NT2/D1 (cell line): ENCODE data around the gene RTEL1.

ENCODE experiments used
- DNase-seq: peaks from one replicate; pipeline ENCODE4 v3.0.0-alpha.2; 2011; ENCODE audit warnings: low read depth, low spot score
- H3K27me3 ChIP-seq: 2 replicates; pipeline ENCODE4 v1.6.0; 2011; ENCODE audit warnings: mild to moderate bottlenecking; ENCODE audit not compliant: insufficient read length, insufficient read depth
- H3K36me3 ChIP-seq: 2 replicates; pipeline ENCODE4 v1.6.1; 2011; ENCODE audit warnings: mild to moderate bottlenecking, low read length, mixed read lengths; ENCODE audit not compliant: insufficient read depth, insufficient read length
- H3K4me1 ChIP-seq: 2 replicates; pipeline ENCODE4 v1.5.1; 2011; ENCODE audit not compliant: insufficient read depth, insufficient read length
- H3K4me3 ChIP-seq: 2 replicates; pipeline ENCODE4 v1.5.1; 2011; ENCODE audit warnings: low read depth; ENCODE audit not compliant: insufficient read length
- H3K9ac ChIP-seq: 2 replicates; pipeline ENCODE4 v1.6.0; 2011; ENCODE audit warnings: low read depth; ENCODE audit not compliant: insufficient read length
- H3K9me3 ChIP-seq: 2 replicates; pipeline ENCODE4 v1.5.1; 2011; ENCODE audit warnings: mild to moderate bottlenecking, low read length; ENCODE audit not compliant: insufficient read depth
- SUZ12 ChIP-seq: IDR thresholded peaks from 2 replicates; pipeline ENCODE4 v1.6.1; 2011; ENCODE audit not compliant: insufficient read length, insufficient read depth; ENCODE audit errors: extremely low read depth
- YY1 ChIP-seq: IDR thresholded peaks from 2 replicates; pipeline ENCODE4 v1.6.1; 2011; ENCODE audit not compliant: insufficient read length, insufficient read depth
- ZNF274 ChIP-seq: IDR thresholded peaks from 2 replicates; pipeline ENCODE4 v1.6.1; 2011; ENCODE audit warnings: mild to moderate bottlenecking, low read depth, low read length

The RTEL1 gene

DNA sequence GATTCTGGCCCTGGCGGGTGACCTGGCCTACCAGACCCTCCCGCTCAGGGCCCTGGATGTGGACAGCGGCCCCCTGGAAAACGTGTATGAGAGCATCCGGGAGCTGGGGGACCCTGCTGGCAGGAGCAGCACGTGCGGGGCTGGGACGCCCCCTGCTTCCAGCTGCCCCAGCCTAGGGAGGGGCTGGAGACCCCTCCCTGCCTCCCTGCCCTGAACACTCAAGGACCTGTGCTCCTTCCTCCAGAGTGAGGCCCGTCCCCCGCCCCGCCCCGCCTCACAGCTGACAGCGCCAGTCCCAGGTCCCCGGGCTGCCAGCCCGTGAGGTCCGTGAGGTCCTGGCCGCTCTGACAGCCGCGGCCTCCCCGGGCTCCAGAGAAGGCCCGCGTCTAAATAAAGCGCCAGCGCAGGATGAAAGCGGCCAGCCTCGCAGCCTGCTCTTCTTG is 80.6 kb downstream of the RTEL1 start:
- H3K27me3 ChIP-seq: no peaks in the 10 kb centered on the region
- TF ChIP-seq YY1: no peak
- TF ChIP-seq SUZ12: no peak
- no peak for TF ChIP-seq ZNF274
- H3K9me3 ChIP-seq: no peaks in the 10 kb centered on the region
- no peak for DNase-seq
- peak overlapping the region; percentile 72 for H3K9ac ChIP-seq
- peaks cover 31% of the 10 kb centered on the region for H3K4me1 ChIP-seq
- H3K36me3 ChIP-seq: peaks cover 71% of the 10 kb centered on the region
- H3K4me3 ChIP-seq: no peak overlapping the region

DNA sequence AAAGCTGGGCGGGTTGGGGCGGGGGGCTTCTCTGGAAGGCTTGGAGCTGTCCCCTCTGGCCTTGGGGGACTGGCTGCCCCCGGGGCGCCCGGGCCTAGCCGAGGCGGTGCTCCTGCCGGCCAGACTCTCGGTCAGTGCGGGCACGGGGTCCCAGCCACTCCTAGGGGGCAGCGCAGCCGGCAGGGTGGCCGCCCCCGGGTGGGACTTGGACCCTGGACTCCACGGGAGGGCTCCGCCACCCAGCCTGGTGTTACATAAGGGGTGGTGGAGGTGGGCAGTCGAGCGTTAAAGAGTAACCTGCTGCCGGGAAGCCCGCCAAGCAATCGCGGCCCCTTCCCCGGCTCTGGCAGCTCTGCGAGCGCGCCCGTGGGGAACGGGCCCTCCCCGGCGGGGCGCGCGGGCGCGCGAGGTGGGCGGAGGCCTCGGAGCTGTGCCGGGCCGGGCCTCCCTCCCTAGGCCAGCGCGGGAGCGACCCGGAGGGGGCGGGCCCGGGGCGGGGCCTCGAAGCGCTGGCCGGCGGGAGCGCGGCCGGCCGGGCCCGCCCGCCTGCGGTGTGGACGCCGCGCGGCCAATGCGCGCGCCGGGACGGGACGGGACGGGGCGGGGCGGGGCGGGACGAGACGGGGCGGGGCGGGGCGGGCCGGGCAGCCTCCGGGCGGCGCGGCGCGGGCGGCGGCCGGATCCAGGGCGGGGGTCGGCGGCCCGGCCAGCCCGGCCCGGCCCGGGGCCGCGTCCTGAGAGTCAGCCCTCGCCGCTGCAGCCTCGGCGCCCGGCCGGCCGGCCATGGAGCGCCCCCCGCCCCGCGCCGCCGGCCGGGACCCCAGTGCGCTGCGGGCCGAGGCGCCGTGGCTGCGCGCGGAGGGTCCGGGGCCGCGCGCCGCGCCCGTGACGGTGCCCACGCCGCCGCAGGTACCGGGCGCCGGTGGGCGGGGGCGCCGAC is 81.3 kb downstream of the RTEL1 start, which contains the start of gene SLC2A4RG:
Gene SLC2A4RG (plus strand): TSS at position 647 of the 940 bp plus-strand sequence. CDS start 137 bp downstream, at position 784.
- peak within 1 kb of the TSS; percentile 75 for H3K4me3 ChIP-seq
- no peak for DNase-seq
- H3K4me1 ChIP-seq: peaks cover 31% of the 10 kb centered on the region
- H3K9ac ChIP-seq: peak within 1 kb of the TSS; percentile 97
- H3K27me3 ChIP-seq: no peaks in the 10 kb centered on the region
- TF ChIP-seq YY1 (no peak), SUZ12 (no peak), ZNF274 (no peak)
- H3K9me3 ChIP-seq: no peaks in the 10 kb centered on the region
- peaks cover 70% of the 10 kb centered on the region for H3K36me3 ChIP-seq

DNA sequence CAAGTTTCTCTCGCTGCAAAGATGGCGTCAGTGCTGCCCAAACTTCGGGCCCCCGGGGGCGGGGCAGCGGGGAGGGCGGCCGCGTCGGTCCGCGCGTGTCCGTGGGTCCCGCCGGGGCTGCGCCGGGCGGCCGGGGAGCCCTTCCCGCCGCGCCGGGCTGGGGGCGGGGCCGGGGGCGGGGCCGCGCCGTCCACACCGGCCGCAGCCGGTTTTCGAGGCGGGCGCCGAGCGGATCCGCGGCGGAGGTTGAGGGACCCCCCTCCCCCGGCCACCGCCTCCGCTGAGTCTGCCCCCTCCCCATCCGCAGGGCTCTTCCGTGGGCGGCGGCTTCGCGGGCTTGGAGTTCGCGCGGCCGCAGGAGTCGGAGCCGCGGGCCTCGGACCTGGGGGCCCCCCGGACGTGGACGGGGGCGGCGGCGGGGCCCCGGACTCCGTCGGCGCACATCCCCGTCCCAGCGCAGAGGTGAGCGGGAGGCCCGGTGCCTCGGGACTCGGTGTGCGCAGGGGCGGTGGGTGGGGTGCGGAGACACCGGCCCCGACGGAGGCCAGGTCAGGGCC is 82.0 kb downstream of the RTEL1 start:
- TF ChIP-seq ZNF274 (no peak), SUZ12 (no peak), YY1 (no peak)
- H3K36me3 ChIP-seq: peaks cover 68% of the 10 kb centered on the region

DNA sequence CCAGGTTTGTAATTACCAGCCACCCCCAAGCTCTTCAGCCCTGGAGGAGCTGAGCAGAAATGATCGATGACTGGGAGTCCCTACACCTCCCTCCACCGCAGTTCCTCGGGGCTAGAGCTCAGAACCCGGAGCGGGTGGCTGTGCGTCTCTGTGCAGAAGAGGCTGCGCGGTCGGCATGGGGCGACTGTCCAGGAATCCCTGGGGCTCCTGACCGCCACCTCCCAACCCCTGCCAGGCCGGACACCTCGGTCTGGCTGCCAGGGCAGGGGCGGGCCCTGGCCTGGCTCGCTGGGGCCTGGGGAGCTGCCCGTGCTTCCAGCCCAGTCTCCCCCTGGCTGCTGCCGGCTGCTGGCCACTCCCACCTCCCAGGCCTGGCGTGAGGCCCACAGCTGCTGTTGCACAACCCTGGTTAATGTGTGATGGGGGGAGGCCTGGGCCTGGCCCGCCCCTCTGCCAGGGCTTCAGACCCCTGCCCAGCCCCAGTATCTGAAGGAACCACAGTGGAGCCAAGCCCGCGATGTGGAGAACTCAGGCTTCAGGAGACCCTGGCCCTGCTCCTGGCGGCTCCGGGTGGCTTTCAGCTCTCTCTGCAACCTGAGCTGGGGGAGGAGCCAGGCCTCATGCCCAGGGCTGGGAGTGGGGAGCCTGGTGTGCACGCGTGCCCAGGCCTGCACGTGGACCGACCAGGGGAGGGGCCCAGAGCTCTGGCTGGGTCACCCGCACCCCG is 82.7 kb downstream of the RTEL1 start:
- Histone ChIP-seq H3K27me3 (no peaks in the 10 kb centered on the region), H3K36me3 (peaks cover 68% of the 10 kb centered on the region), H3K4me3 (peak overlapping the region; percentile 75), H3K9ac (peak overlapping the region; percentile 97), H3K9me3 (no peaks in the 10 kb centered on the region), H3K4me1 (peaks cover 35% of the 10 kb centered on the region)
- TF ChIP-seq YY1: no peak
- DNase-seq: no peak

More for the DNA sequence above, 82.0 kb downstream of the RTEL1 start:
- Histone ChIP-seq H3K9ac (peak overlapping the region; percentile 97), H3K4me1 (peaks cover 31% of the 10 kb centered on the region), H3K27me3 (no peaks in the 10 kb centered on the region), H3K4me3 (peak overlapping the region; percentile 75), H3K9me3 (no peaks in the 10 kb centered on the region)
- DNase-seq: no peak

DNA sequence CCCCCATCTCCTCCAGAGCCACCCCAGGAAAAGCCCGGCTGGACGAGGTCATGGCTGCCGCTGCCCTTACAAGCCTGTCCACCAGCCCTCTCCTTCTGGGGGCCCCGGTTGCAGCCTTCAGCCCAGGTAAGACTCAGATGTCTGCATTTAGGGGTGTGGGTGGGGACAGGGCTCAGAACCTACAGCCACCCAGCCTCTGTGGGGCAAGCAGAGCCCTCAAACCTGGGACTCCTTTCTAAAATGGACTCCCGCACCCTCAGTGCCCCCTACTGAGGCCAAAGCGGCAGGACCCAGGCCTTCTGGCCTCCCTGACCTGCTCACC is 83.2 kb downstream of the RTEL1 start:
- peak overlapping the region; percentile 97 for H3K9ac ChIP-seq
- H3K4me1 ChIP-seq: peaks cover 35% of the 10 kb centered on the region
- H3K4me3 ChIP-seq: peak overlapping the region; percentile 75

DNA sequence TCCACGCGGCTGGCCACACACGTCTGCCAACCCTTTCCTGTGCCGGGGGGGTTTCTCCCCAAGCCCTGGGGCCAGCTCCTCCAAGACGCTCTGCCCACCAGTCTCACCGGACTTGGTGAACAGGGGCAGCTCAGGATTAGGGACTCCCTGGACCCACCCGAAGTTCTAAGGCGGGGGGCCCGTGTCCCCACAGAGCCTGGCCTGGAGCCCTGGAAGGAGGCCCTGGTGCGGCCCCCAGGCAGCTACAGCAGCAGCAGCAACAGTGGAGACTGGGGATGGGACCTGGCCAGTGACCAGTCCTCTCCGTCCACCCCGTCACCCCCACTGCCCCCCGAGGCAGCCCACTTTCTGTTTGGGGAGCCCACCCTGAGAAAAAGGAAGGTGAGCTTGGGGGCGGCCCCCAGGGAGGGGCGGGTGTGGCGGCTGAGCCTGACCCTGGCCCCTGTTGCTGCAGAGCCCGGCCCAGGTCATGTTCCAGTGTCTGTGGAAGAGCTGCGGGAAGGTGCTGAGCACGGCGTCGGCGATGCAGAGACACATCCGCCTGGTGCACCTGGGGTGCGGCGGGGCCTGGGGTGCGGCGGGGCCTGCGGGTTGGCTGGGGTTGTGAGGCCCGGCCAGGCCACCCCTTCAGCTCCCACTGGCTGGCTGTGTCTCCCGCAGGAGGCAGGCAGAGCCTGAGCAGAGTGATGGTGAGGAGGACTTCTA is 83.7 kb downstream of the RTEL1 start:
- peaks cover 33% of the 10 kb centered on the region for H3K4me1 ChIP-seq
- peak overlapping the region; percentile 97 for H3K9ac ChIP-seq
- peak overlapping the region; percentile 75 for H3K4me3 ChIP-seq

More for the DNA sequence above, 83.2 kb downstream of the RTEL1 start:
- no peaks in the 10 kb centered on the region for H3K9me3 ChIP-seq
- TF ChIP-seq ZNF274: no peak
- no peak for DNase-seq
- H3K36me3 ChIP-seq: peaks cover 66% of the 10 kb centered on the region
- H3K27me3 ChIP-seq: no peaks in the 10 kb centered on the region

More for the DNA sequence above, 83.7 kb downstream of the RTEL1 start:
- Histone ChIP-seq H3K9me3 (no peaks in the 10 kb centered on the region), H3K36me3 (peaks cover 66% of the 10 kb centered on the region), H3K27me3 (no peaks in the 10 kb centered on the region)
- no peak for DNase-seq
- TF ChIP-seq SUZ12 (no peak), YY1 (no peak), ZNF274 (no peak)
